HG02588 (cell line): ENCODE results near the gene KLHL3.

ENCODE experiments used
- ATAC-seq: cut with Tn5 transposase; IDR thresholded peaks from one replicate; pipeline ENCODE4 v1.9.1; 2021; ENCODE audit warnings: mild to moderate bottlenecking, moderate library complexity; ENCODE audit not compliant: unreplicated experiment

The KLHL3 gene

DNA sequence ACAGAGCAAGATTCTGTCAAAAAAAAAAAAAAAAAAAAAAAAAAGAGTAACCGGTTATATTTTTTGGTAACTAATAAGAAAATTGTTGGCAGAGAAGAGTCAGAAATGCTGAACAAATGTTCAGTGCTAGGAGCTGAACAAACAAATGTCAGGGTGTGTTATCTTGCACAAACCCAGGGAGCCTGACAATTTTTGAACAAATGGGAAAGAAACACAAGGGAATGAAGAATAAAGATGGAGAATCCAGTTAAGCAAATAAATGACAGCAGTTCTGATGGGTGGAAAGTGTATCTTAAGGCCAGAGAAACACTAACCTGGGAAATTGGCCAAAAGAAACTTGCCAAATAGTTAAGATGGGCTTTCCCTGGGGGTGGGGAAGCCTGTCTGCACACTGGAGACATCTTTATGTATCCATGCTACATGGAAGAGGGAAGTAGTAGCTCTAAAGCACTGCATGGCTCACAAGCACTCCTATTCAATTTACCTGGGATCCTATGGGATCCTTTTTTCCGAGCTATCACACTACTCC is 23.7 kb downstream of the KLHL3 start:
- no peak for ATAC-seq

DNA sequence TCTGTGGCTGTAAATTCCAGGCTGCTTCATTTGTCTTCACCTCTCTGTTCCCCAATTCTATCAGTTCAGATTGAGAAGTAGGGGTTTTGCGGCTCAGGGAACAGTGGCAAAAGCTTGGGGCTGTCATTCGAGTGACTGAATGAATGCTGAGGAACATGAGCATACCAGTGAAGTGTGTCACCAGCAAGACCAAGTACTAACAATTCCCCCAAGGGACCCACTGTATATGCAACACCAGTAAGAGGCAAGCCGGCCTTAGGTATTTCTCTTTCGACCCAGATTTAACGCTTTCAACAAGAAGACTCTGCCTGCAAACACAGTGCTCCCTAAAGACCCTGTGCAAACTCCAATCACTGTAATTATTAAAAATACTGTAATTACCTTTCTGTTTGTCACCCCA is 25.8 kb downstream of the KLHL3 start:
- ATAC-seq = no peak

DNA sequence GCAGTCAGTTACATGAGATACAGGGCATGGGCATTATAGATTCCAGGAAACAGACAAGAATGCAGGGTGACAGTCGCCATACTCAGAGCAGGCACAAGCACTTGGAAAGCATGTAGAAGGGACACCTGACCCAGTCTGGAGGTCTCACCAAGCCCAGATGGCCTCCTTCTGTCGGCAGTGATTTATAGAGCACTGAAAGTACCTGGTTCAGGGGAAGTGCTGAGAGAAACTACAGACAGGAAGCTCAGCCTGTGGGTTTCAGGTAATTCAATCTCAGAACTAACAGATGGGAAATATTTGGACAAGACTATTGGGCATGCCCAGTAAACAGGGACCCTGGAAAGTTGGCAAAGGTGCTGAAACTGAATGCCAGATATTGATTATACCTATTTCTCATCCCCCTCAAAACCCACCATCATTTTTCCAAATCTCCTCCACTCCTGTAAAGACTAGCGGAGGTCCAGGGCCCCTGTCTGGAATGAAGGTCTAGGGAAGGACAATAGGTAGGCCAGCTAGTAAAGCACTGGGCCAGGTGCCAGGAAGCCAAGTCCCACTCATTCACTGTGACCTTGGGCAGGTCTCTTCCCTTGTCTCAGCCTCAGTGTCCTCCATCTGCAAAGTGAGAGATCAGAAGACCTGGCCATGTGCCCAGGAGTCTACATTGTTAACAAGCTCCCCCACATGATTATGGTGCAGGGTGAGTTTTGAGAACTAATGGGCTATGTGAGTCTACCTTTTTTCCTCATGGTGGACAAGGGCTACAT is 26.9 kb downstream of the KLHL3 start:
- no peak for ATAC-seq

DNA sequence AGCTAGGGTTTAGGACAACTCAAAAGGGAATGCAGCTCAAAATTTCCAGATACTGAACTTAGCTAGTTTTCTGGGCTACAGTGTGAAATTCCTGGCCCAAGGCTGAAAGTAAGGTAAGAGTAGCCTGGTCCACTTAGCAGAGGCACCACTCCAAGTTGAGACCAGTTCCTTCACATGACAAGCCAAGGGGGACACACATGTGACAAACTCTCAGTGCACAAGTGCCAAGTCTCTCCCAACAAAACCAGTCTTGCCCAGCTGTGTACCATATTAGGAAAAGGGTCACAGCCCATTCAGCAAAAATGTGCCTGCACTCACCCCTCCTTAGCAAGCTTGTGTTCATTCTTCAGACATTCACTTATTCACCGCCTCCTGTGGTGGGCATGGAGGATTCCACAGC is 27.8 kb downstream of the KLHL3 start:
- ATAC-seq = no peak

DNA sequence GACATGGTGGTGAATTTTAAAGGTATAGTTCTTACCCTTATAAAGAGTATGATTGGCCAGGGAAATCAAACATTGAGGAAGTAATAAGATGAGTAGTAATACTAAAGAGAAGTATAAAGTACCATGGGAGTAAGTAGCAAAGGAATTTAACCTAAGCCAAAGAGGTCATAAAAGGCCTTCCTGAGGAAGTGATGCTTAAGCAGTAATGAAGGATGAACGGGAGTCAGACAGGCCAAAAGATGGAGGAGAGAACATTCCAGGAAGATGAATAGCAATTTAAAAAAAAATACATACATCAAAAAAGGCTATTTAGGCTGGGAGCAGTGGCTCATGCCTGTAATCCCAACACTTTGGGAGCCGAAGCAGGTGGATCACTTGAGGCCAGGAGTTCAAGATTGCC is 29.0 kb downstream of the KLHL3 start:
- no peak for ATAC-seq

DNA sequence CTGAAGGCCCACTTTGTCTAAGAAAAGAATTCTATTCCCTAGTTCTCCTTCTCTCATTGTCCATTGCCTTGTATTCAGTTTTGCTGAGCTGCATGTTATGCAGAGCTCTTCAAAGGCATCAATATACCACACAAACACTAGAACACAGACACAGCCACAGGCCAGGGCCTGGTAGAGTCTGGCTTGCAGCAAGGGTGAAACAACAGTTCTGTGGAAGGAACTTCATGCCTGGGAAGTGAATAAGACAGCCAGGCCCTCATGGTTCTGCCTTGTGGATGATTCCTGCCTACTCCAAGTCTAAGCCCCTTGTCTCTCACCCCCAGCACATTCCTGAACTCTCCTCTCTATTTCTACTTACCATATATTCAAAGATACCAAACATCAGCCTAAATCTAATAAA is 30.8 kb downstream of the KLHL3 start:
- ATAC-seq = no peak

DNA sequence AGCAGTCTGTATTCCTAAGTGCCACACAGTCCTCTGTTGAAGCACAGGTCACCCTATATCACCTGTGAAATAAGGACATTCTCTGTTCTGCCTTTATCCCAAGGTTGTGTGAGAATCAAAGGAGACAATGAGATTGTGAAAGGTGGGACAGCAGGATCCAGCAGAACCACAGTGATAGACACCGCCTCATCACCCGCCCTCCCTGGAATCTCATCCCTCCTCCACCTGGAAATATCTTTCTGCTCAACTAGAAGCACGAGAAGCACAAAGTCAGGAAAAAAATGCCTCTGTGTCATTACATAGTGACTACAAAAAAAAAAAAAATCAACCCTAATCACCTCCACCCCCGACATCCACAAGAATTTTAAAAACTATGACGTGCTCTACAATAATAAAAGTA is 32.3 kb downstream of the KLHL3 start:
- ATAC-seq = no peak

DNA sequence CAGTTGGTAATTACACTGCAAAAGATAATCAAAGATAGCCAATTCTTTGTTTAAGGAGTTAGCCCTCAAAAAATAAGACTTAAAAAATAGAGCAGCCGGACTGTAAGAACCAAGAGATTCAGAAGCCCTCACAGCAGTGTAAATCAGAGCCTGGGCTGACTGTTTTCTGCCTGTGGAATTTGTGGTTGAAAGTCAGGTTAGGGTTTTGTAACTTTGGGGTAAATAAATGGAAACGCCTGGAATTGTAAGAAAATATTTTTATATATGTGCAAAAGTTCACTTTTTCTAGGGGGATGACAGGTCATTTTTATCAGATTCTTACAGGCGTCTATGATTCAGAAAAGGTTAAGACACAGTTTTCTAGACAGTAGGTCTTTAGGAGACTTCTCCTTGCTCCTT is 35.6 kb downstream of the KLHL3 start:
- ATAC-seq = no peak

DNA sequence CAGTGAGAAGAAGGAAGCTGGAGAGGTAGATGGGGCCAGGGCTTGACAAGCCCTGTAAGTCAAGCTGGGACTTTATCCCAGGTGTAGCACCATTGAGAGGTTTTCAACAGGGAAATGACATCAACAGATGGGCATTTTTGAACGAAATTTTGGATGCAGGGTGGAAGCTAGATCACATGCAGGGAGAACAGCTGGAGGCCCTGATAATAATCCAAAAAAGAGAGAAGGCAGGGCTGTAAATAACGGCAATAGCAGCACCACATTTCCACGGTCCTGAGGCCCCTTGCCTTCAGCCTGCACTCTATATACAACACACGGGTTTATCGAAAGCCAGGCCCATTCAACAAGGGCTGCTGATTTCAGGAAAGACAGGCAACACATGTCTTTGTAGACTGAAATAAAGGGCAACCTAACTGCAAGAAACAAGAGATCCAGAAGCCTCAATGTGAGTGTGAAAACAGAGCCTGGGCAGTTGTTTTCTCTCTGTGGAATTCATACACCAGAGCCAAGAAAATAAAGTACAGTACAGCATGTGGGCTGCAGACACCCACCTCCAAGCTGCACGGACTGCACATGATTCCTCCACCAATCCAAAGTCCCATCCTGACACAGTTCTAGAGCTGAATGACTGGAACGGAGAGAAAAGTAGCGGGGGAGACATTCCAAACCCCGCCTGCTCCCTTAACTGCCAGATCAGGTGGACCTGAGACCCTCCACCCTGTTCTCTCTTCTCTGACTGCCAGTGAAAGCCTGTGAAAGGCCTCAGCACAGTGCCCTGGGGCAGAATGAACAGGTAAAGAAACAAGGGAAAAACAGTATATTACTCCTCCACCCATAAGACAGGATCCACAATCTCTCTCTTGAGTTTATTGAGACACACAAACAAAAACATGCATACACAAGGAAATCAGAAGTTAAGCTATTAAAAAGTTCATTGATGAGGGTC is 36.3 kb downstream of the KLHL3 start:
- ATAC-seq = no peak

DNA sequence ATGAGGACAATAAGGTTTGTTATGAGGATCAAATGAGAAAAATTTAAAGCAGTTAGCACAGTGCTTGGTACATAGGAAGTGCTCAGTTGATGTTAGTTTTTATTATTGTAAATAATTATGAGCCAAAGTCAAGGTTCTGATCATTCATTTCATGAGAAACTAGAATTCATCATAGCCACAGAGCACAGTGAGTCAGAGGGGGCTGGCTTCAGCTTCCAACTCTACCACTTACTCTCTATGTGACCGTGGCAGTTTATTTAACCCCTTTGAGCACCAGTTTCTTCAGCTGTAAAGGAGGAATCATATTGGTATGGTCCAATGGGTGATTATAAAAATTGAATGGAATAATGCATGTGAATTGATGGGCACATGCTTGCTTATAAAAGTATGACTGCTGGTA is 39.4 kb downstream of the KLHL3 start:
- ATAC-seq = no peak

DNA sequence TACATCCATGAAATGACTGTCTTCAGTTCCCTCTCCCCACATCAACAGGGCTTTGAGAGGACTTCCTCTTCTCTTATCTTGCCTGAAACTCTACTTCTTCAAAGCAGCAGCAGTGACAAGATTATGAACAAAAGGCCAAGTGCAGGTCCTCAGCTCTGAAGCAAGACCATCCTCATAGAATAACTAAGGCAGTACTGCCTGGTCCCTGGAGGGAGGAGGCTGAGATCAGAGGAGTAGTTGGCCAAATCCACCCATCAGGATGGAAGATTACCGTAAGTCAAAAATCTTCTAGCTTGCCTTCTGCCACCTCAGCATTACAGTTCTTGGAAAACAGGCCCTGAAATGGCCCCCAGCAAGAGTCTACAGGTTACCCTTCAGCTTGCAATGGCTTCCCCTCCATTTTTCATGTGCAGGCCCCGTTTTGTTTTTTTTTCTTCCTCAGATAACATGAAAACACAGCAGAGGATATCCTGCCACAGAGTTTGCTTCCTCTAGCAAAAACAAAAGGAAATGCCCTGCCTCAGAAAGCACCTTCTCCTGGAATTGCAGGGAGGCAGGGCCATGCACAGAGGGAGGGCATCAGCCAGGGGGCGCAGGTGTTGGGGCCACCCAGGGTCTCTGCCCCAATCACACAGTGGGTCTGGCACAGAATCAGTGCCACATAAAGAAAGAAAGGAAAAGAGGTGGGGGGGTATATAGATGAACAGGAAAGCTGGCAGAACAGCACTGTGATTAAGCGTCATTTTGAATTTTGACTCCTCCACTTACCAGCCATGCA is 40.0 kb downstream of the KLHL3 start:
- ATAC-seq = no peak

DNA sequence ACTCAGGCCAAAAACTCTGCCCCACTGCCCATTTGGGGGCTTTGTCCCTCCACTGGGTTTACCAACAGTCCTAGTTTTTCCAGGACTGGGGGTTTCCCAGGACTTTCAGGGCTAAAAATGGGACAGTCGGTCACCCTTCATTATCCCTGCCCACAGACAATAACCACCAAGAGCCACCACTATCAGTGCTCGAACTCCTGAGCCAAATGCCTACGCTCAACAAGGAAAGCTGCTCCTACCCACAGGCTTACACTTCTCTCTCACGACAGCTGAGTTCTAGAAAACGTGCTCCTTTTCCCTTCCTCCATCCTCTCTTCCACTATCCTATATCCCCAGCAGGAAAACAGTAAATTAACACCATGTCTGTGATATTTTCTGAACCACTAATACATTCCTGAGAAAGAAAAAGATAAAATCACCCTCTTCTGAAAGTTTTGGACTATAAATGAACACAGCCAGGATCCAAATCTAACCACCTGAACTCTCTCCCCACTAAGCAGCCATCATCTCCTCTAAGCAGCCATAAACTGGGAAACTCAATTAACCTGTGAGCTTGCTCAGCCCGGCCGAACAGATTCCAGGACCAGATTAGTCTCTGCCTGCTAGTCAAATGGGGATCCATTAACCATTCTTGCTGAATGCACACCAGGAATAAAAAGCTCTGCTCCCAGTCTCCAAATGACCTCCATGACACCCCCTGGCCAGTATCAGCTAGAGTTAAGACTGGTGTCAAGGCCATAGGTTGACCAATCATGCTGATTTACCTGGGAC is 41.8 kb downstream of the KLHL3 start:
- ATAC-seq = no peak

DNA sequence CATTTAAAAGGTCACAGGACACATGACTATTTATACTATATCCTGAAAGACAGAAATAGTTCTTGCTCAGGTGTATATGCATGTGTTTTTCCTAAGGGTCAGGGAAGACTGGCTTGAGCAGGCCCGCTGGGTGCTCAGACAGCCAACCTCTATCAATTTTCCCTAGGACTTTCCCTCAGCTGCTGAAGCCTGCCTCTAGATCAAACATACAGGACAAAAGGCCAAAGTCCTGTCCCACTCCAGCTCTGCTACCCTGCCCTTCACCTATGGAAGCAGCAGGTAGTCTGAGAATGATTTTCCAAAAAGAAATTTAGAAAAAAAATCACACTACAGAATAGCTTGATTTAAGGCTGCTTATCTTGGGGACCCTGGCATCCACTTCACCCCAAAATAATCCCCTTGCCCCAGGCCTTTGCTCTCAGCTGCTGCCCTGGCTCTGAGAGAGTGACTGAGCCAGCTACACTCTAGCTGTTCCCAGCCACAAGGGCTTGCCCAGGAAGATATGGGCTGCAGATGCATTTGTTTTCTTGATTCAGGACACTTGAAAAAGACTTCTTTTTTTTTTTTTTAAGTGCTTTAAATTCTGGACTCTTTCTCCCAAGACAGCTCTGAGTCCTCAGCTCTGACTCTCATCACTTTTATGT is 42.5 kb downstream of the KLHL3 start:
- ATAC-seq = no peak

DNA sequence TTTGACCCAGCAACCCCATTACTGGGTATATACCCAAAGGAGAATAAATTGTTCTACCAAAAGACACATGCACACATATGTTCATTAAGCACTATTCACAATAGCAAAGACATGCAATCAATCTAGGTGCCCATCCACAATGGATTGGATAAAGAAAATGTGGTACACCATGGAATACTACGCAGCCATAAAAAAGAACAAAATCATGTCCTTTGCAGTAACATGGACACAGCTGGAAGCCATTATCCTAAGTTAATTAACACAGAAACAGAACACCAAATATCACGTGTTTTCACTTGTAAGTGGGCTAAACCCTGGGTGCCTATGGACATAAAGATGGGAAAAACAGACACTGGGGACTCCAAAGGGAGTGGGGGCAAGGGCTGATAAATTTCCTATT is 46.6 kb downstream of the KLHL3 start:
- ATAC-seq = no peak

DNA sequence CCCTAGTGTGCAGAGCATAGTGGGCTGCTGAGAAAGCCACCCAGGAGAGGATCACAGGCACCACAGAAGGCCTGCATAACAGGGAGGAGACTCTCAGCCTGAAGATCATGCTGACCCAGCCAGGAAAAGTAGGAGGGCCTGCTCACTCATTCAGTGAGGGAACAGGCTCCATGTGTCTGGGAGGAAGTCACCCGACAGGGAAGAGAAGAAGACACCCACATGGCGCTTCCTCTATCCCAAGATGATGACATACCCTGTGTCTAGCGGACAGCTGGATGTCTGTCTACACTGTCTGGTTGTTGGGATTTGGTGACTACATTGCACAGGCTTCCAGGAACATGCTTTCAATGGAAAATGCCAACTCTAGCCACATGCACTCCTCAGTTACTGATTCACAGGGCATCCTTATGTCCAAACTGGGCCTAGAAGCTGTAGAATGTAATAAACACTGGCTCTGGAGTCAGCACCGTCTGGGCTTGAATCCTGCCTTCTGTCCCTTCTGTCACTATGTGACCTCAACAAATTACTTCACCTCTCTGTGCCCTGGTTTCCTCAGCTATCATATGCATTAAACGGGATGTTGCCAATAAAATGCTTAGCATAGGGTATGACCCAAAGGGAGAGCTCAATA is 47.6 kb downstream of the KLHL3 start:
- ATAC-seq = no peak

DNA sequence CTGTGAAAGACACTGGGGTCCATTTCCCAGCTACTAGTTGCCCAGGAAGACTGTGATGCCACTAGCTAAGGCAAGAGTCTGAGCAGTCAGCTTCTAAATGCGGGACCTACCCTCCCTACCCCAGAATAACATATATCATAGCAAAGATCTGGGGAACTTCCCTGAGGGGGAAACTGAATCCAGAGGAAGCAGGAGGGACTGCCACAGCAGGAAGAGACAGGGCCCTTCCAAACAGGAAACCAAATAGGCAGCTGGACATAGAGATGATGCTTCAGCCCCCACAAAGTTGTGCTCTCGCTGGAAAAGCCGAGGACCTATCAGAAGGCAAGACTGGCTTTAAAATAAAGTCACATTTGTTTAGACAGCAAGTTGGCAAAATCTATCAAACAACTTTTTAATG is 51.1 kb downstream of the KLHL3 start:
- no peak for ATAC-seq

DNA sequence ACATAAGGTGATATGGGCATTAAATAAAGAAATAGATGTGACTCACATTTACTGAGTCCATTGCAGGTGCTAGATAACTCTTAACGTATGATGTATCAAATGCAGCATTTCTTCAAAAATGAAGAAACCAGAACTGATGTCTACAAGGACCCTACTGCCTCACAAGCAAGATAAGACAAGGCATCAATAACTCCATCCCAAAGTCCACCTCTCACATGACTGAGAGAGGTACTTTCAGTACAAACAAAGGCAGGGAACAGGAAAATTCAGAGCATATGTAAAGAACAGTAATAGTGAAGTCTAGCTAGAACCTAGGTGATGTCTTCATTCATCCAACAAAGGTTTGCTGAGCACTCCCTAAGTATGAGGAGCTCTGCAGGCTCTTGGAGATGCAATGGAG is 54.7 kb downstream of the KLHL3 start:
- no peak for ATAC-seq

DNA sequence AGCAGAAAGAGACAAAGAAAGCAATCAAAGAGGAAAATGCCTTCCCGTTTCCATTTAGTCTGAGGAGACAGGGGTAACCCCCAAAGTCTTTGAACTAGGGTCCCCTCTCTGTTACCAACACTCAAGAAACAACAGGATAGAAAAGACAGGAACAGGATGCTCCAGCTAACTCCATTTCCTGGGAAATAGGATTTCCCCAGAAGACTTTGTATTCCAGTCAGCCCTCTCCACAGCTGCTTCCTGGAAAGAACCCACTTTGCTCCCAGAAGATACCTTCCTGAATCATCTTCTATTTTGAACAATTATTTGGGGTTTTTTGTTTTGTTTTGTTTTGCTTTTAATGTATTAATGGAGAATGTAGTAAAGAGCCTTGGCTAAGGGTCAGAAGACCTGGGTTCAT is 56.0 kb downstream of the KLHL3 start:
- no peak for ATAC-seq

DNA sequence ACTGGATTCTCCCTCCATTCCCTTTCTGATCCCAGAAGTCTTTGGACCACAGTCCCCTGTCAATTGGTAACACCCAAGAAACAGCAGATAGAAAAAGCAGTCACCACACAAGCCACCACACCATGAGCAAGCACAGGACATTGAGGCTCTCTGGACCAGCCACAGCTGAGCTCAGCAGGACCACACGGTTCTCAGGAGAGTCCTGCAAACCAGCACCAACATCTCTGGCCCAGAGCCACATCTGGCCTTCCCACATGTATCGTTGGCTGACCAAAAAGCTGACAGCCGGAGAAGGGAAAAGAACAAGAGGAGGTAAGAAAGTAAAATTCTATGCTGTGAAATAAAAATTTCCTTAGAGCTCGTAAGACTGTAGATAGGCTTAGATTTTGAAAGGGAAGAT is 56.7 kb downstream of the KLHL3 start:
- ATAC-seq = no peak

DNA sequence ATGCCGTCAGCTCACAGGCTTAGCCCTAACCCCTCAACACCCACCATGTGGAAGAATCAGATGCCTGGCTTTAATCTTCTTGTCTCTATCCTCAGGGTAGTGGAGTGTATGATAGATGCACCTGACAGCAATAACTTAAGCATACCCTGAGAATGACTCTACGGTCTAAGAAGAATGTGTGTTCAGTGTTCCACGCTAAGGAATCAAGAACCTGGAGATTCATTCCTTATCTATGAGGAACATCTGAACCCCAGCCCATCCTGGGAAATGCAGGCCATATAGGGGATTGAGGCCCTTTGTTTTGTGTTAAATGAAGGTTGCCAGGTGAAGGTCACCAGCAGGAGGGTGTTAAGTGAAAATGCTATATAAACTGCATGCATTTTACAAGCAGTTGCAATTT is 63.0 kb downstream of the KLHL3 start:
- ATAC-seq = no peak
